Muscle layer of duodenum (tissue), 2 donors: Measurements from ENCODE around the gene FER1L5.
A peak's percentile ranks its signal among the peaks of the same experiment; 100 is the strongest.

Experiments used
- H3K27ac ChIP-seq: one replicate; pipeline ENCODE4 v1.7.0; 2013; ENCODE audit warnings: mild to moderate bottlenecking, low read length
- H3K27me3 ChIP-seq: one replicate; pipeline ENCODE4 v1.7.0; 2013; ENCODE audit warnings: low read depth, mild to moderate bottlenecking, control low read depth, low read length
- H3K36me3 ChIP-seq, 2 donors: one replicate each; pipeline ENCODE4 v1.7.0; 2013; ENCODE audit warnings: low read length in 2 of 2, control low read depth in 1 of 2, mild to moderate bottlenecking in 1 of 2; ENCODE audit not compliant: insufficient read depth in 2 of 2, control insufficient read depth in 1 of 2
- H3K4me1 ChIP-seq, 2 donors: one replicate each; pipeline ENCODE4 v1.7.0; 2013; ENCODE audit warnings: low read length in 2 of 2, mild to moderate bottlenecking in 2 of 2, control low read depth in 1 of 2, moderate library complexity in 1 of 2; ENCODE audit not compliant: insufficient read depth in 2 of 2, control insufficient read depth in 1 of 2
- H3K4me3 ChIP-seq, 2 donors: one replicate each; pipeline ENCODE4 v1.7.0; 2013; ENCODE audit warnings: low read length in 2 of 2, low read depth in 1 of 2, mild to moderate bottlenecking in 1 of 2
- H3K9me3 ChIP-seq, 2 donors: one replicate each; pipeline ENCODE4 v1.7.0; 2013; ENCODE audit warnings: low read length in 2 of 2, control low read depth in 1 of 2, mild to moderate bottlenecking in 1 of 2; ENCODE audit not compliant: control insufficient read depth in 1 of 2
- donor health status: healthy.

FER1L5 gene

DNA sequence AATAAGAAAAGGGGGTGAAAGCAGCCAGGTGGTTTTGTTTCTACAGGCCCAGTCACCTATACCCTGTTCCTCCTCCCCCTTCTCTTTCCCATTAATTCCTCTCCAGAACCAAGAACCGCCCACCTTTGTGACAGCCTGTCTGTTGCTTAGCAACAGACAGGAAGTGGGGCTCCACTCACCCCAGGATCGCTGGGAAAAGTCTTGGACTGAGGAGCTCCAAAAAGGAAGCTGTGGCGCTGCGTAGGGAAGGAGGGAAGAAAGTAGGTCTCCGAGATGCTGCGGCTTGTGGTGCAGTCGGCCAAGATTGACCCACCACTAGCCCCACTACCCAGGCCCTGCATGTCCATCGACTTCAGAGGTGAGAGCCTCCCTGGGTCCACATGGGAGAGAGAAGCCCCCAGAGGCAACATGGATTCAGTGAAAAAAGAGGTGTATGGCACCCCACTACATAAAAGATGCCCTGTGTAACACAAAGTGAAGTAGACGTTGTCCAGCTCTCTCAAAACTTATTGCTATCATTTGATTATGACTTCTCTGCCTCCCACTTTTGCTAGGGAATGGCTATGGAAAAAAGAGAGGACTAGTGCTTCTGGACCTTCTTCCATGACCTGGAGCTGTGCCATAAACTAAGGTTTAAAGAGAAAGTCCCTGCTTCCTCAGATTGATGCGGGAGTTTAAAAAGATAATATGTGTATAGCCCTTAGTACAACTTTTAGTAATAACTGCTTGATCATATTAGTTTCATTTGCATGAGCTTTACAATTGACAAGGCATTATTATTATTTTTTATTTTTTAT is at the start of gene FER1L5:
Gene FER1L5, plus strand, starts transcription at position 201 of the 797 bp plus-strand sequence. Its CDS starts 73 bp downstream, at position 274.
- Histone ChIP-seq H3K27ac (no peak within 1 kb of the TSS), H3K4me3 (peak within 1 kb of the TSS in 1 of 2 donors; percentile 26), H3K4me1 (no peaks in the 10 kb centered on the region), H3K9me3 (no peaks in the 10 kb centered on the region), H3K36me3 (no peaks in the 10 kb centered on the region), H3K27me3 (no peaks in the 10 kb centered on the region)

DNA sequence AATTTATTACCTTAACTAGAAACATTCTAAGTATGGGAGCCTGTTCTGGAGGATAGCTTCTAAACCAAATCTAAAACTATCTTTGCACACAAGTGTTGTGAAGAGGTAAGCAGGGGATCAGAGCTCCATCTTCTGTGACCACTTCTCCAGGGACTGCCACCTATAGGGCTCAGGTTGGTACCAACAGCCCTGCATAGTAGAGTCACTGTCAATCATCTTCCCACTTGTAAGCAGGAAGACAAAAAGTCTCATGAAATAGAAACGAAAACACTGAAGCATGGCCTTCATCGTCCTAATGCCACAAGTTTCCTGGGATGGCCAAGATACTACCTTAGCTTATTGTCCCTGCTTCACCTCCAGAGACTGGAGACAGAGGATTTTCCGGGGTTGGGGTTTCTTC is 48.3 kb upstream of the FER1L5 start:
- Histone ChIP-seq H3K4me1 (no peaks in the 10 kb centered on the region), H3K9me3 (no peaks in the 10 kb centered on the region), H3K36me3 (peaks cover 55 to 71% of the 10 kb centered on the region in 2 donors), H3K27ac (no peak overlapping the region), H3K27me3 (no peaks in the 10 kb centered on the region), H3K4me3 (no peak overlapping the region)

DNA sequence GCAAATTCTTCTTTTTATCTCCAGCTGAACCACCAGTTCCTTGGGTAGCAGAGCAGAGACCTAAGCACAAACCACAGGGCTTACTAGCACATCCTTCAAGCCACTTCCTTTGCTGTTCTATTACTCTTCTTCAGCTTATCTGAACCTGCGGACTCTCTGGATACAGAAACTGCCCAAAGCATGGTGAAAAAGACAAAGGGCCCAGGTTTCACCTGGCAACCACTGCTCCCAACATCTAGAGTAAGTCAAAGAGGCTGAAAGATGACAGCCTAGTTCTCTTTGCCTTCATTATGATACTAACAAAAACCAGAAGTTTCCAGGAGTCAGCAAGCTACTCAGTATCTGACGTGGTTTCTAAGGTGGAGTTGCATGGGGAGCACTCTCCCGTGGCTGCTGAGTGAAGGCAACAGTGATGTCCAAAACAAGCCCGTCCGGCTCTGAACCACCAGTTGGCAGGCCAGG is 47.8 kb upstream of the FER1L5 start:
- Histone ChIP-seq H3K36me3 (peaks cover 60 to 73% of the 10 kb centered on the region in 2 donors), H3K27me3 (no peaks in the 10 kb centered on the region), H3K9me3 (no peaks in the 10 kb centered on the region), H3K27ac (no peak overlapping the region), H3K4me1 (no peaks in the 10 kb centered on the region), H3K4me3 (no peak overlapping the region)

DNA sequence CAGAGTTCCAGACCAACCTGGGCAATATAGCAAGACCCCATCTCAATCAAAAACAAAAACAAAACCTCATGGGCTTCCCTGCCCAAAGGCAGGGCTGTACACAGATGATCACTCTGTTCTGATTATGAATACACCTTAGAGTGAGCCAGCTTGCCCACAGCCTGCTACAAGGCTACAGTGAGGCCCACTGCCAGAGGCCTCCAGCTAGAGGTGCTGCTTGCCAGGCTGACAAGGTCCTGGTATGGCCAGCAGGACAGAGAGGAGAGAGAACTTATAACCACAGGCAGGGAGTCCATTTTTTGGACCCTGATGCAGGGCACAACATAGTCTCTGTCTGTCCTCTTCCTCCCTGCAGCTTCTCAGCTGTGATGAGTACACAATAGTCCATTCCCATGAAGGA is 46.0 kb upstream of the FER1L5 start:
- Histone ChIP-seq H3K27me3 (no peaks in the 10 kb centered on the region), H3K36me3 (peaks cover 76 to 88% of the 10 kb centered on the region in 2 donors), H3K4me3 (no peak overlapping the region), H3K9me3 (no peaks in the 10 kb centered on the region), H3K27ac (no peak overlapping the region), H3K4me1 (no peaks in the 10 kb centered on the region)

DNA sequence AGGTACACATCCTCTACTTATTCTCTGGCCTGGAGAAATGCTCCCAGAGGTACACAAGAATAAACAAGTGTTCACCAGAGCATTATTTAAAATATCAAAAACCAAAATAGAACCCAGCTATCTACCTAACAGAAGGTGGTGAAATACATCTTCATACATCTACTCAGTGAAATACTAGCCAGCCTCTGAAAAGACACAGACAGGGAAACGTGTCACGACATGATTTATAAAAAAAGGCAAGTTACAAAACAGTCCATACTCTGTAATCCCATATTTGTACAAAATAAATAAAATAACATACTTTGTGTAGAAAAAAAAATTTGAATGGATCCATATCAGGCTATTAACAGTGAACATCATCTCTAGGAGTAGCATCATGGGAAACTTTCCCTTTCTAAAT is 42.6 kb upstream of the FER1L5 start:
- Histone ChIP-seq H3K4me3 (no peak overlapping the region), H3K27me3 (no peaks in the 10 kb centered on the region), H3K9me3 (no peaks in the 10 kb centered on the region), H3K4me1 (no peaks in the 10 kb centered on the region), H3K36me3 (peaks cover 83 to 87% of the 10 kb centered on the region in 2 donors), H3K27ac (no peak overlapping the region)

DNA sequence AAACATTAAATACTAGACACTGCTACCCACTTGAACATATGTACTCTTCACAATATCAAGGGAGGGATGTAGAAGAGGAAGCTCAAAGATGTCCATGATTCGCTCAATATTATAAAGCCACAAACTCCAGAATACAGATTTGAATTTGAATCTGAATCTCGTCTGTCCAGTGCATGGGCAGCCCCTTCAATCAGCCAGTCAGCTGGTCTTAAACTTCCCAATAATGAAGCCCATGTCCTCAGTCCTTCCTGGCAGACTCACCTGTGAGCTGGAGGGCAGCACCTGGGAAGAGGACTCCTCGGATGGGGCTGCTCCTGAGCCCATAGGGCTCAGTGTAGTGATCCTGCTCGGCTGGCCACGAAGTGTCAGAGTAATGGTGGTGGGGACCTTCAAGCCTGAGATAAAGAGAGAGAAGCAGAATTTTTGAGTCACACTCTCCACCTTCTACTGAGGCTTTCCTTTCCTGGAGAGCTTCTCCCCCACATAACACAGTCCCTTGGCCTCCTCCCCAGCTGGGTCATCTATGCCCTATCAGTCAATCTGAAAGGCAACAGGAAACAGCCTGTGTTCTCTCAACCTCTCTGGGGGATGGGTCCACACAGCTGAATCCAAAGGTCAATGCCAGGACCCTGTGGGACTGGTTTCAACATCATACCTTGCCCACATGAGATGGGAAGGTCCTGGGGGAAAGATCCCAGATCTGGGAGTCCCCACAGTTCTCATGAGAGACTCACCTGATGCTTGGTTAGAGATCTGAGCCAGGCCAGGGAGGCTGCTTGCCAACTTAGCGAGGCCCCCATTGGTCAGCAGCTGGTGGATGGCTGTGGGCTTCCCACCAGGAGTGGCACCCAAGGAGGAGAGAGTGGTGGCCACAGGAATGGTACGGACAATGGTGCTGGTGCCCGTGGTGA is 40.9 kb upstream of the FER1L5 start:
- H3K9me3 ChIP-seq: no peaks in the 10 kb centered on the region
- no peak overlapping the region for H3K4me3 ChIP-seq
- H3K4me1 ChIP-seq: no peaks in the 10 kb centered on the region
- no peak overlapping the region for H3K27ac ChIP-seq
- no peaks in the 10 kb centered on the region for H3K27me3 ChIP-seq
- peaks cover 83 to 87% of the 10 kb centered on the region in 2 donors for H3K36me3 ChIP-seq

DNA sequence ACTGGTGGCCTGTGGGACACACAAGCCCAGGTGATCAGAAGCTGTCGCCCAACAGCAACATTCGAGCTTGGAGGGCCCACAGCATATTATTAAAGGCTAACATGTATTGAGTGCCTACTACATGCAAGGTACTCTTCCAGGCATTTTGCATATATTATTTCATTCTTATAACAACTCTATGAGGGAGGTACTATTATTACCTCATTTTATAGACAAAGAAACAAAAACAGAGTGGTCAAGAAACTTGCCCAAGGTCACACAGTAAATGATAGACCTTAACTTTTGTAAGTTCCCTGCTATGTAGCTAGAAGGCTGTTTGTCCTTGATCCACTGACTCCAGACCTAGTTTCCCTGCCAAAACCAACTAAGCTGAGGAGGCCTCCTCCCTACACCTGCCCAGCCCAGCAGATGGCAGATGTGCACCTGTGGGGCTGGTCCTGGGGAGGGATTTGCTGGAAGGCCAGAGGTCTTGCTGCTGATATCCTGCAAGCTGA is 40.2 kb upstream of the FER1L5 start:
- Histone ChIP-seq H3K9me3 (no peaks in the 10 kb centered on the region), H3K4me1 (no peaks in the 10 kb centered on the region), H3K4me3 (no peak overlapping the region), H3K27ac (no peak overlapping the region), H3K27me3 (no peaks in the 10 kb centered on the region), H3K36me3 (peaks cover 85 to 86% of the 10 kb centered on the region in 2 donors)

DNA sequence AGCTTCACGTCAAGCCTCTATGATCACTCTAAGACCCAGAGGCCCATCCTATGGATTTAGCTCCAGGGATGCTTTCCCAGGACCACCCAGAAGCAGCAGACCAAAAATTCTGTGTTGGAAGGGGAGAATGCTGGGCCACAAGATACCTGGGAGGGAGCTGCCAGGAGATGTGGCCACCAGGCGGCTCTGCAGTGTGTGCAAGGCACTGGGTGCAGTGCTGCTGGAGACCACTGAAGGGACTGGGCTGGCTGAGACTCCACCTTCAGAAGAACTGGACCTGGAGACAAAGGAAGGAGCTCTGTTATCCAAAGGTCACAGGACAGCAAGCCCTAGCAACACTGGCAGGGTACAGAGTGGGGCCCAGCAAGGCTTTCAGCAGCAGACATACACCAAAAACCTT is 38.5 kb upstream of the FER1L5 start:
- H3K27me3 ChIP-seq: no peaks in the 10 kb centered on the region
- no peak overlapping the region for H3K4me3 ChIP-seq
- no peaks in the 10 kb centered on the region for H3K9me3 ChIP-seq
- peaks cover 90% of the 10 kb centered on the region in 2 donors for H3K36me3 ChIP-seq
- H3K4me1 ChIP-seq: peaks cover 0 to 9% of the 10 kb centered on the region in 2 donors
- H3K27ac ChIP-seq: no peak overlapping the region

DNA sequence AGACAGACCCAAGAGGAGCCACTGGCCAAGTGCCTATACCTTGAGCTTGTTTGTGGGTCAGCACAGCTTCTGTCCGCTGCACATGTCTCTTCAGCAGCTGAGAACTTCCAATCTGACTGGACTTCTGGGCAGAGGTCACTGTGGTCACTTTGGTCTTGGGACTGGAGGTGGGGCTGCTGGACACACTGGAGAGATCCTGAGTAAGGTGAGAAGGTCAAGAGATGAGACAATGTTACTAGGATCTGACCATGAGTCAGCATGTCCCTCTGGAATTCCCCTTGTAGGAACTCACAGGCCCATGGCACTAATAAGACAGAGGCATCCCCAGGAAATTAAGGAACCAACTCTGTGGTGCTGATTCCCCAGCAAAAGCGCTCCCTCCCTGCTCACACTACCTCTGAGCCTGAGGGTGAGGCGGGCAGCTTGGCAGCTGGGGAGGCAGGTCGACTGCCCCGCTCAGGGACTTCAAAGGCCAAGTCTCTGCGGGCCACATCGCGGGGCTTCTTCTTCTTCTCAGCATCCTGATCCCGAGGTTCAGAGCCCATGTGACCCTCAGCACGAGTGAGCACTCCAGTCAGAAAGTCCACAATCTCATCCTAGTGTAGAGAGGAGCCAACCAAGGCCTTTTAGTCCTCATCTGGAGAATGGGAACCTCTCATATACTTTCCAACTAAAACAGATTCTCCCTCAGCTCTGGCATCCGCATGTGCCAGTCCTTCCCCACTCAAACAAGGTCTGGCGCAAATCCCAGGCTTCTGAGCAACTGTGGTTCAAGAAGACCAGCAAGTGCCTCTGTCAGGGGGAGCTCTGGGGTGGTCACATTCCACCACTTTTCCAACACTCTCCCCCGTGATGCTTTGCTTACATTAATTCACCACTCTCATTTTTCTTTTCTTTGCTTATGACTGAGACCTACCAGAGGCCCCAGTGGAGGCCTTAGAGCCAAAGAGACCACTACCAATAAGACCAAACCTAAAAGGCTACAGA is 33.8 kb upstream of the FER1L5 start:
- Histone ChIP-seq H3K4me3 (no peak overlapping the region), H3K27me3 (no peaks in the 10 kb centered on the region), H3K27ac (no peak overlapping the region), H3K36me3 (peaks cover 83 to 88% of the 10 kb centered on the region in 2 donors), H3K9me3 (no peaks in the 10 kb centered on the region), H3K4me1 (peaks cover 0 to 12% of the 10 kb centered on the region in 2 donors)

DNA sequence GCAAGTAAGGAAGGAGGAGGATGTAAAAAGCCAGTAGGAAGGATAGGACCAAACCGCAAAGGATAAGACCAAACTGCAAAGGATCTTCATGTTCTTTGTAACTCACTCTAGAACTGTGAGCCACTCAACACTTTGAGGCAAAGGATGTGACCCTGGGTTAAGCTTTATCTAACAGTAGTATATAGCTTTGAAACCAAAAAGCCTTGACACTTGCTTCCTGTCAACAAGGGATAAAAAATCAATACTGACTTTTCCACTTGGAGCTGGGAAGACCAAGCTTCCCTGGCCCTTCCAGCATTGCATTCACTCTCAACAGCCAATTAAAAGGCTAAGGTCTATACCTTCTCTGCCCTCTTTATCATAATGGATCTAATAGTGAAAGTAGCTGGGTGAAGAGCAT is 26.4 kb upstream of the FER1L5 start:
- H3K27ac ChIP-seq: no peak overlapping the region
- peaks cover 44 to 56% of the 10 kb centered on the region in 2 donors for H3K36me3 ChIP-seq
- no peaks in the 10 kb centered on the region for H3K4me1 ChIP-seq
- no peaks in the 10 kb centered on the region for H3K27me3 ChIP-seq
- no peak overlapping the region for H3K4me3 ChIP-seq
- no peaks in the 10 kb centered on the region for H3K9me3 ChIP-seq
